ENCODE results near the gene ARHGEF37. TPM values are rescaled to one million over a fixed set of nuclear protein-coding genes. Genes with fewer than 3 reads are reported as not detected.
"Not testable (repeated sequence)": the region's sequence is repeated elsewhere in the genome, so short reads cannot be mapped to it uniquely, and the experiment has no call there.

The ARHGEF37 gene
- total RNA-seq, 1 donor from 2014 or later = 1.1 TPM

GRCh38 chr5:149588936-149589335, 7.6 kb downstream of the ARHGEF37 start:
- CTCF ChIA-PET = no interaction called here

GRCh38 chr5:149593370-149593769, 12.1 kb downstream of the ARHGEF37 start:
- no peaks in the 10 kb centered on the region for H3K27me3 Mint-ChIP-seq
- no peaks in the 10 kb centered on the region for H3K36me3 Mint-ChIP-seq (ENCODE audit: low read depth)
- DNase-seq = no peak
- H3K4me1 Mint-ChIP-seq = peaks cover 26% of the 10 kb centered on the region
- no peaks in the 10 kb centered on the region for H3K9me3 Mint-ChIP-seq
- no peak for ATAC-seq (ENCODE audit: low read depth)
- no peak overlapping the region for H3K4me3 Mint-ChIP-seq
- H3K27ac Mint-ChIP-seq = no peak overlapping the region
- ChIA-PET CTCF (no interaction called here), POLR2A (no interaction called here)
- TF ChIP-seq CTCF (IDR thresholded peaks at IDR 0.05) = no peak
- intact Hi-C loops (cut with micrococcal nuclease) = no loop called here

More at GRCh38 chr5:149588936-149589335, 7.6 kb downstream of the ARHGEF37 start:
- Mint-ChIP-seq H3K4me3 (no peak overlapping the region), H3K27ac (no peak overlapping the region), H3K27me3 (no peaks in the 10 kb centered on the region), H3K36me3 (ENCODE audit: low read depth) (no peaks in the 10 kb centered on the region), H3K9me3 (no peaks in the 10 kb centered on the region), H3K4me1 (peaks cover 3% of the 10 kb centered on the region)
- ATAC-seq (ENCODE audit: low read depth) = no peak
- TF ChIP-seq CTCF (IDR thresholded peaks at IDR 0.05) = no peak
- intact Hi-C loops (cut with micrococcal nuclease) = no loop called here
- POLR2A ChIA-PET = interaction anchor here (0.7 kb wide), 1 partner anchor 157 kb away, joined by 4 read pairs; no protein-coding TSS in a partner anchor
- DNase-seq = no peak

DNA sequence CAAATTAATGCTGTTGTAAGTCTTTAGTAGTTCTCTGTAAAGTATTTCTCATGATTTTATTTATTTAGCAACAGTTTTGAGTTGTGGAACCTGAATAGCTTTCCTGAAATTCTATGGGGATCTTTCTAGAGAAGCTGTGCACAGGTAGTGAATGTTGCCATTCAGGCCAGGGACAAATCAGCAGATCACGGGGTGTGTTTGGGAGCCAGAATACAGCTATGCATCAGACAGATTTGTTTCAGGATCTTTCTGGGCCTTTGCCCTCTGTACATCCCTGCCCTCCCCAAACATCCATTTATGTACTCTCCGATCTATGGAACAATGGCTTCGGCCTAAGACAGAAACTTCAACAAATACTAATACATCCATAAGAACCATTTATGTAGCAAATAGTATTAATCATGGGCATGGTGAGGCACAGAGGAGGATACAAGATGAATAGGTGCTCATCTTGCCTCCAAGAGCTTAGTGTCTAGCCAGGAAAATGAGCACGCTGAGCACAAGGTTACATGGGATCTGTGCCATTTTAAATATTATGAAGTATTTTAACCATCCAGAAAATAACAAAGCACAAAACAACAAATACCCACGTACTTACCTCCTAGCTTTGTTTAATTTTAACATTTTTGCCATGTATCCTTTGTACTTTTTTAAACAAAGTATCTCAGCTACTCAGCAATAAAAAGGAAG, 13.1 kb downstream of the ARHGEF37 start:
- CTCF ChIA-PET = no interaction called here
- ATAC-seq (ENCODE audit: low read depth) = no peak
- no peaks in the 10 kb centered on the region for H3K9me3 Mint-ChIP-seq

GRCh38 chr5:149595105-149595504, 13.8 kb downstream of the ARHGEF37 start:
- not testable (repeated sequence) for ATAC-seq (ENCODE audit: low read depth); H3K36me3 Mint-ChIP-seq (ENCODE audit: low read depth)

More for the DNA sequence above, 13.1 kb downstream of the ARHGEF37 start:
- no peaks in the 10 kb centered on the region for H3K36me3 Mint-ChIP-seq (ENCODE audit: low read depth)
- DNase-seq = no peak
- peaks cover 27% of the 10 kb centered on the region for H3K4me1 Mint-ChIP-seq
- no peaks in the 10 kb centered on the region for H3K27me3 Mint-ChIP-seq
- intact Hi-C loops (cut with micrococcal nuclease) = no loop called here
- no peak for TF ChIP-seq CTCF (IDR thresholded peaks at IDR 0.05)
- no peak overlapping the region for H3K27ac Mint-ChIP-seq
- POLR2A ChIA-PET = no interaction called here
- no peak overlapping the region for H3K4me3 Mint-ChIP-seq

GRCh38 chr5:149596712-149597111, 15.4 kb downstream of the ARHGEF37 start:
- no peaks in the 10 kb centered on the region for H3K27me3 Mint-ChIP-seq
- intact Hi-C loops (cut with micrococcal nuclease) = no loop called here
- no peak for TF ChIP-seq CTCF (IDR thresholded peaks at IDR 0.05)
- H3K9me3 Mint-ChIP-seq = no peaks in the 10 kb centered on the region
- ChIA-PET CTCF (no interaction called here), POLR2A (interaction anchor here (0.8 kb wide), 1 partner anchor 815 kb away, joined by 3 read pairs; no protein-coding TSS in a partner anchor)
- peak overlapping the region; percentile 51 for H3K27ac Mint-ChIP-seq
- no peaks in the 10 kb centered on the region for H3K36me3 Mint-ChIP-seq (ENCODE audit: low read depth)
- no peak for DNase-seq
- H3K4me1 Mint-ChIP-seq = peaks cover 24% of the 10 kb centered on the region
- H3K4me3 Mint-ChIP-seq = peak overlapping the region; percentile 6
- ATAC-seq (ENCODE audit: low read depth) = peak; percentile 42

More at GRCh38 chr5:149595105-149595504, 13.8 kb downstream of the ARHGEF37 start:
- DNase-seq; H3K4me3 Mint-ChIP-seq; H3K27ac Mint-ChIP-seq; intact Hi-C loops (cut with micrococcal nuclease); H3K27me3 Mint-ChIP-seq; H3K9me3 Mint-ChIP-seq; POLR2A ChIA-PET; CTCF ChIA-PET: not testable (repeated sequence)
- H3K4me1 Mint-ChIP-seq = peaks cover 27% of the 10 kb centered on the region

All from activated B cell treated with CpG ODN at 0.5 μM for 24 hours (primary cell).